Heart right ventricle (tissue), 16 donors: ENCODE measurements around the gene THSD4. TPM values are rescaled to one million over a fixed set of nuclear protein-coding genes. Genes with fewer than 3 reads are reported as not detected.
A peak's percentile ranks its signal among the peaks of the same experiment; 100 is the strongest.

Source experiments
- ATAC-seq, 8 donors: fragments of 200-7000 bp; cut with Tn5 transposase; one replicate each; pipeline ENCODE4 v1.9.1; 2020; ENCODE audit warnings: mild to moderate bottlenecking in 8 of 8, moderate library complexity in 8 of 8, moderate number of reproducible peaks in 1 of 8
- DNase-seq, 2 donors: peaks; one replicate each; pipeline ENCODE4 v3.0.0-alpha.2; 2020
- H3K27ac ChIP-seq, 10 donors: fragments of 200-600 bp; sonication (generic) in 2 of 10; one replicate each; pipeline versions ENCODE4 v1.5.0 to v1.8.0; 2020 to 2022; ENCODE audit warnings: mild to moderate bottlenecking in 3 of 10
- H3K27me3 ChIP-seq, 7 donors: fragments of 200-600 bp; one replicate each; pipeline ENCODE4 v1.8.0; 2021 to 2022; ENCODE audit warnings: mild to moderate bottlenecking in 2 of 7
- H3K36me3 ChIP-seq, 9 donors: fragments of 200-600 bp; sonication (generic) in 1 of 9; one replicate each; pipeline versions ENCODE4 v1.5.0 to v1.8.0; 2020 to 2022; ENCODE audit warnings: mild to moderate bottlenecking in 2 of 9
- H3K4me1 ChIP-seq, 9 donors: fragments of 200-600 bp; sonication (generic) in 1 of 9; one replicate each; pipeline versions ENCODE4 v1.5.0 to v1.8.0; 2020 to 2022; ENCODE audit warnings: mild to moderate bottlenecking in 4 of 9
- H3K4me3 ChIP-seq, 10 donors: fragments of 200-600 bp; sonication (generic) in 2 of 10; one replicate each; pipeline versions ENCODE4 v1.5.0 to v1.8.0; 2020 to 2022; ENCODE audit warnings: mild to moderate bottlenecking in 7 of 10, moderate library complexity in 2 of 10
- H3K9me3 ChIP-seq, 11 donors: fragments of 200-600 bp in 10 of 11; sonication (generic) in 2 of 11; one replicate each; pipeline versions ENCODE4 v1.5.0 to v1.8.0; 2013 to 2022; ENCODE audit warnings: mild to moderate bottlenecking in 2 of 11, control low read depth in 1 of 11, moderate library complexity in 1 of 11
- CTCF ChIP-seq, 9 donors: fragments of 200-600 bp; sonication (generic) in 2 of 9; IDR thresholded peaks; one replicate each; pipeline versions ENCODE4 v1.5.0 to v1.8.0; 2021 to 2022; ENCODE audit warnings: antibody characterized with exemption in 9 of 9, mild to moderate bottlenecking in 5 of 9, moderate library complexity in 1 of 9
- WGBS, 2 donors: extraction: QIAGEN DNeasy Blood & Tissue Kit; methylation state at CpG; one replicate each; pipeline ENCODE4 v1.1.7; 2013; ENCODE audit warnings: inconsistent platforms in 1 of 2; 5-methylcytosine and 5-hydroxymethylcytosine counted together
- intact Hi-C, 10 donors: fragments of 100-400 bp; cut with DNase I; formaldehyde crosslinking; loops; one replicate each; pipeline versions ENCODE4 v1.11.1 to v1.14.2; 2022
- polyA plus RNA-seq, 2 donors: library from polyadenylated mRNA; stranded (reverse); fragments of 200-250 nt; gene quantifications; one replicate each; pipeline ENCODE4 v1.2.3, GENCODE V29; 2013
- total RNA-seq, 10 donors: library from RNA; stranded (reverse); fragmentation: NEBNext Ultra II Directional in 3 of 10; extraction: Animal tissue kit (Norgen Biotek cat#: 25700) in 3 of 10; gene quantifications; one replicate each; pipeline versions ENCODE4 v1.2.1 to v1.2.4, GENCODE V29; 2021 to 2023
- donor health status: Arrhythmogenic right ventricular cardiomyopathy.
- donor health status: ischemic (EF 13 %, LVEDD 7.1; RV severe dilation, severe dysfunction).
- donor health status: healthy with polysubstance abuse.
- donor health status: DM: no; HTN: yes; CAD: no.
- donor health status: DM: no; HTN: no; CAD: no.
- donor health status: ischemic (EF 25% LVEDD 6.9; RV normal size, moderate dysfunction).
- donor health status: ischemic (EF 25% LVEDD 5.7; RV mildly dilated, moderate dysfunction).
- donor health status: healthy.
- donor health status: DM: yes; HTN: yes; CAD: no.
- donor health status: Ischemic cardiomyopathy.
- donor health status: ischemic (EF 35%, LVEDD 5.7; RV mildly dilated, moderate dysfunction).
- donor health status: nonischemic (EF 11% LVEDD 7.7; RV severe dilation, severe dysfunction).
- donor health status: DM: yes; HTN: yes; CAD: no.
- donor health status: PGD.
- donor health status: ischemic (EF 29% LVEDD 5.4; RV normal size, mild dysfunction).
- donor health status: nonischemic (EF 23%, LVEDD 6.1; RV moderate dilation, normal function).

Gene THSD4
- total and polyA plus RNA-seq, 12 donors, result 20.8 to 212 (median 139) TPM

DNA sequence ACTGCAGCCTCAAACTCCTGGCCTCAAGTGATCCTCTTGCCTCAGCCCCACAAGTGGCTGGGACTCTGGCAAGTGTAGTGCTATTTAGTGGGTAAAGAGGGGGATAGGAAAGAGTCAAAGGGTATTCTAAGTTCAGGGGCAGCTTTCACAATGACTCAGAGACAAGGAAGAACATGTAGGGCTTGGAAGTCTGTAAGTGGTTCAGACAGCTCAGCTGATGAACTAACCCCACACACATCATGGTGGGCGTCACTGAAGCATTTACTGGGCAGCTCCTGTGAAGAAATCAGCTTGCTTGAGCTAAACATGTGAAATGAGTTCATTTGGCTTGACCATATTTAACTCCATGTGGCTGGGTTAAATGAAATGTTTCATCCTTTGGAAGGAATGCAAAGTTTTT lies 34.6 kb upstream of the THSD4 start:
- Histone ChIP-seq H3K9me3 (peaks cover 0 to 3% (median 0%) of the 10 kb centered on the region in 11 donors), H3K4me1 (peaks cover 0 to 39% (median 19%) of the 10 kb centered on the region in 9 donors), H3K27me3 (peaks cover 0 to 3% (median 0%) of the 10 kb centered on the region in 7 donors), H3K4me3 (no peak overlapping the region), H3K36me3 (no peaks in the 10 kb centered on the region), H3K27ac (peak overlapping the region in 1 of 10 donors; percentile 36)
- no peak for TF ChIP-seq CTCF (IDR thresholded peaks at IDR 0.05)
- DNase-seq, result no peak
- WGBS, 2 donors, result 57 to 62% methylated on average over 1 of the region's 1 CpG
- ATAC-seq, result peak in 2 of 8 donors; percentile 18 to 41
- intact Hi-C loops, result loop anchor here in 1 of 10 donors (10.0 kb wide), 1 partner anchor 56 kb away; no protein-coding TSS in a partner anchor

DNA sequence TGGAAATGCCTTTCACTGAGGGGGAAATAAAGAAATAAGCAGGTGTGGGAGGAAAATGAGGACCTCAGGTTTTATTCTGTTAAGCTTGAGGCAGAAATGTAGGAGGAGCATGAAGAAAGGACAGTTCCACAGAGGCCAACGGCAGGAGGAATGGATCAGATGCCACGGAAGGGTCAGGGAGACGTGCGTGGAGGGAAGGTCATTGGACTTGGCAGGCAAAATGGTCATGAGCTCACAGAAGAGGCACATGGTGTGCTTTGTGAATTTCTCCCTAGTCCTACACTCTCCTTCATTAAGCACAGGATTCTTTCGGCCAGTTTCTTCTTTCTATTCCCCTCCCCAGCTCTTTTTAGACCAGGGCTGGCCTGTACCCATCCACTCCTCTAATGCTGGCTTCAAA lies 32.5 kb upstream of the THSD4 start:
- intact Hi-C loops, result loop anchor here in 1 of 10 donors (10.0 kb wide), 1 partner anchor 58 kb away; no protein-coding TSS in a partner anchor
- ATAC-seq (peak; percentile 41 to 86 (median 78)), DNase-seq (peak; percentile 14 to 52)
- peaks cover 0 to 39% (median 19%) of the 10 kb centered on the region in 9 donors for H3K4me1 ChIP-seq
- H3K27ac ChIP-seq, result peak overlapping the region in 8 of 10 donors; percentile 26 to 77 (median 64)
- H3K36me3 ChIP-seq, result no peaks in the 10 kb centered on the region
- H3K9me3 ChIP-seq, result peaks cover 0 to 8% (median 0%) of the 10 kb centered on the region in 11 donors
- WGBS, 2 donors, result 30 to 32% methylated on average over 5 of the region's 5 CpGs
- H3K4me3 ChIP-seq, result peak overlapping the region in 1 of 10 donors; percentile 3
- H3K27me3 ChIP-seq, result peaks cover 0 to 3% (median 0%) of the 10 kb centered on the region in 7 donors
- no peak for TF ChIP-seq CTCF (IDR thresholded peaks at IDR 0.05)

DNA sequence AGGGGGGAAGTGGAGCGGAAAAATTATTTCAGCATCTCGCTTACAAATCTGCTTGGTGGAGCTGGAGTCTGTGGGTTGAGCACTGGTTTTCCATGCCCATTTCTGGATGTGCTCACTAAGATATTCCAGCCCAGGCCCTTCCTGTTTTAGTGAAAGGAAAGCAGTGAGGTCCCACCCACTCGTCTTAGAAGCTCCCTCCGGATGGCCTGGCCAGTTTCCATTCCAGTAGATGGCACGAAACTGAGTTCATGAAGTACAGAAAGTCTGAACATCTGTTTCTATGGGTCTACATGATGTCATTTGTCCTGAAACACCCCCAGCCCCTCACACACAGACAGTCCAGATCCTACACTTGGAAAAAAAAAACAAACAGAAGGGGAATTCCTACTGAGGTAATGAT lies 31.9 kb upstream of the THSD4 start:
- intact Hi-C loops, result loop anchor here in 1 of 10 donors (10.0 kb wide), 1 partner anchor 59 kb away; no protein-coding TSS in a partner anchor
- H3K36me3 ChIP-seq, result no peaks in the 10 kb centered on the region
- H3K4me3 ChIP-seq, result peak overlapping the region in 1 of 10 donors; percentile 3
- 47 to 65% methylated on average over 5 of the region's 5 CpGs for WGBS, 2 donors
- ATAC-seq (peak; percentile 56 to 80 (median 67)), DNase-seq (peak; percentile 15 to 49)
- peaks cover 0 to 3% (median 0%) of the 10 kb centered on the region in 7 donors for H3K27me3 ChIP-seq
- peak overlapping the region in 7 of 10 donors; percentile 37 to 77 (median 66) for H3K27ac ChIP-seq
- H3K9me3 ChIP-seq, result peaks cover 0 to 8% (median 0%) of the 10 kb centered on the region in 11 donors
- peaks cover 0 to 39% (median 19%) of the 10 kb centered on the region in 9 donors for H3K4me1 ChIP-seq
- TF ChIP-seq CTCF (IDR thresholded peaks at IDR 0.05), result no peak

DNA sequence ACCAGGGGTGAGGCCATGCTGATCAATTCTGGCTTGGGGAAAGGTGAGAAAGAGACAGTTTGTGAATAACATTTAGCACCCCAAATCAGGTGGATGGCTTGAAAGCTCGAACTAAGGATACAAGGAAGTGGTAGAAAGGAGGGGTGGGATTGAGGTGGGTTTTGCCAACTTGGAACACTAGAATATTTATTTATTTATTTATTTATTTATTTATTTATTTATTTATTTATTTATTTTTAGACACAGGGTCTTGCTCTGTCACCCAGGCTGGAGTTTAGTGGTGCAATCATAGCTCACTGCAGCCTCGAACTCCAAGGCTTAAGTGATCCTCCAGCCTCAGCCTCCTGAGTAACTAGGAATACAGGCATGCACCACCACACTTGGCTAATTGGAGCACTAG lies 31.0 kb upstream of the THSD4 start:
- DNase-seq (no peak), ATAC-seq (no peak)
- Histone ChIP-seq H3K4me3 (no peak overlapping the region), H3K4me1 (peaks cover 0 to 33% (median 18%) of the 10 kb centered on the region in 9 donors), H3K36me3 (no peaks in the 10 kb centered on the region), H3K9me3 (peaks cover 0 to 12% (median 0%) of the 10 kb centered on the region in 11 donors), H3K27ac (peak overlapping the region in 4 of 10 donors; percentile 62 to 77 (median 72)), H3K27me3 (peaks cover 0 to 3% (median 0%) of the 10 kb centered on the region in 7 donors)
- 97 to 99% methylated on average over 2 of the region's 2 CpGs for WGBS, 2 donors
- intact Hi-C loops, result loop anchor here in 1 of 10 donors (10.0 kb wide), 1 partner anchor 59 kb away; no protein-coding TSS in a partner anchor
- TF ChIP-seq CTCF (IDR thresholded peaks at IDR 0.05), result no peak
